ENCODE measurements around the gene ISG20L2. TPM values are rescaled to one million over a fixed set of nuclear protein-coding genes. Genes with fewer than 3 reads are reported as not detected.

The ISG20L2 gene
- total RNA-seq, 1 donor from 2014 or later: 23.7 TPM

DNA sequence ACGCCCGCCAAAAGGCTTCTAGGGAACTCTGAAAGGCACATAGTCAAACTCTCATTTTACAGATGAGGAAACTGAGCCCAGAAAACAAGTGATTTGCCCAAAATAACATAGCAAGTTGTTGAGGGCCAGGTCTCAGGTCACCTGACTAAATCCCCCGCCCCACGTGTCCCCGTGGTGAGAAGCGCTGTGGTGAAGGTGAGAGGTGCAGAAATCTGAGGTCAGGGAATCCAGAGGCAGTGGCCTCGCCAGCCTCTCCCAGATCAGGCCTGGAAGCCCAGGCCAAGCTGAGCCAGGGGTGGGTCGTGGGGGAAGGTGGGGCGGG, 17.8 kb upstream of the ISG20L2 start:
- TF ChIP-seq, protein P1, sequence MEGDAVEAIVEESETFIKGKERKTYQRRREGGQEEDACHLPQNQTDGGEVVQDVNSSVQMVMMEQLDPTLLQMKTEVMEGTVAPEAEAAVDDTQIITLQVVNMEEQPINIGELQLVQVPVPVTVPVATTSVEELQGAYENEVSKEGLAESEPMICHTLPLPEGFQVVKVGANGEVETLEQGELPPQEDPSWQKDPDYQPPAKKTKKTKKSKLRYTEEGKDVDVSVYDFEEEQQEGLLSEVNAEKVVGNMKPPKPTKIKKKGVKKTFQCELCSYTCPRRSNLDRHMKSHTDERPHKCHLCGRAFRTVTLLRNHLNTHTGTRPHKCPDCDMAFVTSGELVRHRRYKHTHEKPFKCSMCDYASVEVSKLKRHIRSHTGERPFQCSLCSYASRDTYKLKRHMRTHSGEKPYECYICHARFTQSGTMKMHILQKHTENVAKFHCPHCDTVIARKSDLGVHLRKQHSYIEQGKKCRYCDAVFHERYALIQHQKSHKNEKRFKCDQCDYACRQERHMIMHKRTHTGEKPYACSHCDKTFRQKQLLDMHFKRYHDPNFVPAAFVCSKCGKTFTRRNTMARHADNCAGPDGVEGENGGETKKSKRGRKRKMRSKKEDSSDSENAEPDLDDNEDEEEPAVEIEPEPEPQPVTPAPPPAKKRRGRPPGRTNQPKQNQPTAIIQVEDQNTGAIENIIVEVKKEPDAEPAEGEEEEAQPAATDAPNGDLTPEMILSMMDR (IDR thresholded peaks at IDR 0.05): no peak
- no peak for DNase-seq (ENCODE audit: low spot score)
- Mint-ChIP-seq H3K4me3 (ENCODE audit: unreplicated experiment) (peak overlapping the region; percentile 77), H3K27me3 (ENCODE audit: low read depth) (no peaks in the 10 kb centered on the region), H3K27ac (ENCODE audit: unreplicated experiment) (peak overlapping the region; percentile 99), H3K9me3 (ENCODE audit: low read depth) (no peaks in the 10 kb centered on the region), H3K4me1 (ENCODE audit: low read depth) (peaks cover 63% of the 10 kb centered on the region), H3K36me3 (ENCODE audit: low read depth) (peaks cover 16% of the 10 kb centered on the region)

DNA sequence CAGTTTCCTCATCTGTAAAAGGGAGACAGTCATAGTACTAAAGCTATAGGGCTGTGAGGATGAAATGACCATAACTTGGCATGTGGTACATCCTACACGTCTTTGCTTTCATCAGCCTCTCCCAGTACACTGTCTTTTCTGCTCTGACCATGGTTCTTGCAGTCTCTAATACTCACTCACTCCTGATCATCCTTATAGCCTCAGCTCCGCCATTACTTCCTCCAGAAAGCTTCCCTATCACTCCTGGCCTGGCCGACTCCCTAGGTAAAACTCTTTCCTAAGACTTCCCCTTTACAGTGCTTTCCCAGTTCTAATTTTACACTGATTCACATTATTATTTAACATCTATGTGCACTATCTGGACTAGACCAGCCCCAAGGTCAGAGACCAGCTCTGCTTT, 17.3 kb upstream of the ISG20L2 start:
- Mint-ChIP-seq H3K9me3 (ENCODE audit: low read depth) (no peaks in the 10 kb centered on the region), H3K27me3 (ENCODE audit: low read depth) (no peaks in the 10 kb centered on the region), H3K4me3 (ENCODE audit: unreplicated experiment) (peak overlapping the region; percentile 77), H3K4me1 (ENCODE audit: low read depth) (peaks cover 68% of the 10 kb centered on the region), H3K36me3 (ENCODE audit: low read depth) (peaks cover 16% of the 10 kb centered on the region), H3K27ac (ENCODE audit: unreplicated experiment) (peak overlapping the region; percentile 99)
- TF ChIP-seq, protein P1 (IDR thresholded peaks at IDR 0.05): no peak
- DNase-seq (ENCODE audit: low spot score): peak; percentile 22

- Mint-ChIP-seq H3K4me3 (ENCODE audit: unreplicated experiment) (no peak overlapping the region), H3K27ac (ENCODE audit: unreplicated experiment) (peak overlapping the region; percentile 99), H3K27me3 (ENCODE audit: low read depth) (no peaks in the 10 kb centered on the region), H3K9me3 (ENCODE audit: low read depth) (no peaks in the 10 kb centered on the region), H3K36me3 (ENCODE audit: low read depth) (peaks cover 16% of the 10 kb centered on the region), H3K4me1 (ENCODE audit: low read depth) (peaks cover 70% of the 10 kb centered on the region)
- TF ChIP-seq, protein P1 (IDR thresholded peaks at IDR 0.05): no peak
- peak; percentile 63 for DNase-seq (ENCODE audit: low spot score)
Observed at GRCh38 chr1:156744786-156745419, 16.3 kb upstream of the ISG20L2 start.

GRCh38 chr1:156744344-156744743, 15.8 kb upstream of the ISG20L2 start:
- TF ChIP-seq, protein P1 (IDR thresholded peaks at IDR 0.05): no peak
- Mint-ChIP-seq H3K4me1 (ENCODE audit: low read depth) (peaks cover 64% of the 10 kb centered on the region), H3K4me3 (ENCODE audit: unreplicated experiment) (no peak overlapping the region), H3K9me3 (ENCODE audit: low read depth) (no peaks in the 10 kb centered on the region), H3K27me3 (ENCODE audit: low read depth) (no peaks in the 10 kb centered on the region), H3K36me3 (ENCODE audit: low read depth) (peaks cover 16% of the 10 kb centered on the region), H3K27ac (ENCODE audit: unreplicated experiment) (peak overlapping the region; percentile 63)
- DNase-seq (ENCODE audit: low spot score): peak; percentile 65

DNA sequence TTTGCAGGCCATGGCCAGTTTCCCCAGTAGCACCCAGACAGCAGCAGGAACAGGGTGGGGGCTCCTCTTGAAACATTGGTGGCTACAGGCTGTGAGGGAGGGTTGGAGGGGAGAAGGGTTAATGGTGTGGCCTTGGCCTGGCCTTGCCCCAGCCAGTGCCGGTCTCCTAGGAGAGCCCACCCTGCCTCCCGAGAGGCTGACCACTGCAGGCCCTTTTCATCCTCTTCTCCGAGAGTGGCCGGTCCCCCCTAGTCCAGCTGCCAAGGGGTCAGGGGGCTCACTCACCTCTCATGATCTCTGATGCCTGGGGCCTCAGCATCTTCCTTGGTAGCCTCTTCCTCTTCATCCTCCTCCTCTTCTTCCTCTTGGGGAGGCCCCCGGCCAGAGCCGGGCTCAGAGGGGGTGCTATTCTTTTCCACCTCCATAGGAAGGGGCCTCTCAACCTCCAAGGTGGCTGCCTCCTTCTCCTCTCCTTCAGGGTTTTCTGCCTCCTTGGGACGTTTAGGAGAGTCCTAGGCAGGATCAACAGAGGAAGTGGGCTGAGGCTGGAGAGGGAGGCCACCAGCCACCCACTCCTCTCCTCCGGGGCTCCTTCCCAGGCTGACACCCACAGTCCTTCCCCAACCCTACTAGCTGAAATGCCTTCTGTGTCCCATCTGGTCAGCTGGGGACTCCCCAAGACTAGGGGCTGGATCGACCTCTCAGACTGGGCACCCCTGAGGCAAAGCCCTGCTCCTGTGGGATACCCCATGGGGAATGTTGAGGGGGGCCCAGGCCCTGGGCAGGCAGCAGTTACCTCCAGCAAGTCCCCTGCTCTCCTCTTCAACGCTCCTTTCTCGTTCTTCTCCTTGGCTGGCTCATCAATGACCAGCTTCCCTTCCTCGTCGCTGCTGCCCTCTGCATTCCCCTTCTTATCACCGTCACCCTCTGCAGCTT, 15.1 kb upstream of the ISG20L2 start:
- DNase-seq (ENCODE audit: low spot score): no peak
- no peak overlapping the region for H3K27ac Mint-ChIP-seq (ENCODE audit: unreplicated experiment)
- no peaks in the 10 kb centered on the region for H3K27me3 Mint-ChIP-seq (ENCODE audit: low read depth)
- peaks cover 57% of the 10 kb centered on the region for H3K4me1 Mint-ChIP-seq (ENCODE audit: low read depth)
- H3K36me3 Mint-ChIP-seq (ENCODE audit: low read depth): peaks cover 16% of the 10 kb centered on the region
- no peaks in the 10 kb centered on the region for H3K9me3 Mint-ChIP-seq (ENCODE audit: low read depth)
- TF ChIP-seq, protein P1 (IDR thresholded peaks at IDR 0.05): no peak
- no peak overlapping the region for H3K4me3 Mint-ChIP-seq (ENCODE audit: unreplicated experiment)

Measured in chondrocyte (in vitro differentiated cells).